Adrenal gland (tissue), 5 donors: ENCODE measurements around the gene PGP.

Experiments used
- CTCF ChIP-seq, 6 experiments: fragments of 450-650 bp in 4 of 6; fragments of 200-600 bp in 2 of 6; sonication (generic) in 1 of 6; IDR thresholded peaks; 1 replicate in 5 of 6; 2 replicates in 1 of 6; pipeline versions ENCODE4 v1.5.1 to v1.8.0; 2016 to 2021; ENCODE audit warnings: antibody characterized with exemption in 6 of 6, mild to moderate bottlenecking in 2 of 6, moderate library complexity in 1 of 6
- POLR2A ChIP-seq, 2 donors: fragments of 450-650 bp; IDR thresholded peaks; one replicate each; pipeline ENCODE4 v1.6.1; 2017; ENCODE audit warnings: antibody characterized with exemption in 2 of 2, mild to moderate bottlenecking in 2 of 2, moderate library complexity in 1 of 2
- donor health status: DM: no; HTN: no; CAD: no.

- TF ChIP-seq CTCF (IDR thresholded peaks at IDR 0.05), result no peak
- TF ChIP-seq POLR2A (IDR thresholded peaks at IDR 0.05), result no peak
These were observed 18.6 kb upstream of the PGP start for GRCh38 chr16:2233046-2233775.
